SK-N-MC (cell line): Measurements from ENCODE around the gene DOCK8.

Experiments
- EZH2 ChIP-seq: fragments of 200-600 bp; sonication (generic); IDR thresholded peaks from one replicate; pipeline ENCODE4 v1.6.1; 2017; ENCODE audit warnings: antibody characterized with exemption
- POLR2AphosphoS5 ChIP-seq: IDR thresholded peaks from 2 replicates; pipeline ENCODE4 v1.6.1; 2012; ENCODE audit warnings: mild to moderate bottlenecking, low read depth, low read length, borderline replicate concordance

DNA sequence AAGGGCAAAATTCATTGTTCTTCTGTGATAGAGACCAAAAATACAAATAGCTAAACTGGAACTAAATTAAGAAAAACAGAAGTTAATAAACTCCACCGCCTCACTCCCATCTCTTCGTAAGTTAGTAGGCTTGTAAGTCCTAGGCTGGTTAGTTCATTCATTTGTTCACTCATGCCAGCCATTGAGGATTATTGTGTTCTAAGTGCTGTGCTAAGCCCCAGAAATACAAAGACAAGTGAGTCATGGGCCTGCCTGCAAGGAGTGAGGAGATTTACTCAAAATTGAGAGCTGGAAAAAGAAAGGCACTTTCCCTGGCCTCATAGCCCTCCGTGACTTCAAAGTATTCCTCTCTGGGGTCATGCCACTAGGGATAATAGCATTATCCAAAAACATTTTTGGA is 8.5 kb downstream of the DOCK8 start:
- TF ChIP-seq POLR2AphosphoS5 (no peak), EZH2 (no peak)
